Thoracic aorta (tissue), 2 donors: Measurements from ENCODE around the gene COA1. TPM values are rescaled to one million over a fixed set of nuclear protein-coding genes. Genes with fewer than 3 reads are reported as not detected.

ENCODE experiments used
- ATAC-seq: fragments of 150-250 bp; one replicate; pipeline ENCODE4 v1.8.0; 2017; ENCODE audit warnings: low read depth; ENCODE audit not compliant: insufficient number of reproducible peaks, low FRiP score
- DNase-seq: peaks from one replicate; pipeline ENCODE4 v3.0.0-alpha.2; 2020; ENCODE audit warnings: low spot score
- H3K27ac ChIP-seq, 2 donors: fragments of 200-600 bp; sonication (generic); 1 replicate in 1 of 2; 2 replicates in 1 of 2; pipeline ENCODE4 v1.5.1; 2016; ENCODE audit warnings: mild to moderate bottlenecking in 2 of 2, moderate library complexity in 2 of 2
- H3K27me3 ChIP-seq: fragments of 200-600 bp; sonication (generic); replicated peaks from 2 replicates; pipeline ENCODE4 v1.6.0; 2016; ENCODE audit warnings: mild to moderate bottlenecking; ENCODE audit not compliant: insufficient read depth
- H3K36me3 ChIP-seq: fragments of 200-600 bp; sonication (generic); one replicate; pipeline ENCODE4 v1.5.1; 2016
- H3K4me1 ChIP-seq, 2 donors: fragments of 200-600 bp; sonication (generic); 1 replicate in 1 of 2; 2 replicates in 1 of 2; pipeline versions ENCODE4 v1.5.1 to v1.6.0; 2016; ENCODE audit warnings: low read depth in 2 of 2, mild to moderate bottlenecking in 1 of 2; ENCODE audit not compliant: control insufficient read depth in 1 of 2
- H3K4me3 ChIP-seq: fragments of 200-600 bp; sonication (generic); 2 replicates; pipeline ENCODE4 v1.5.1; 2016; ENCODE audit warnings: mild to moderate bottlenecking
- H3K9me3 ChIP-seq: fragments of 200-600 bp; sonication (generic); 2 replicates; pipeline ENCODE4 v1.5.1; 2016
- total RNA-seq, 2 donors: library from RNA; depleted of rRNA; stranded (reverse); fragments of >200 nt; gene quantifications; one replicate each; pipeline versions ENCODE4 v1.1.0 to v1.2.3, GENCODE V29; 2016
- TF ChIP-seq, protein P1 (sequence below): fragments of 200-600 bp; sonication (generic); IDR thresholded peaks from one replicate; pipeline ENCODE4 v1.5.1; 2019; ENCODE audit warnings: antibody characterized with exemption

Gene COA1
- total RNA-seq, 2 donors from 2014 or later, result 39.9 to 77.4 TPM

DNA sequence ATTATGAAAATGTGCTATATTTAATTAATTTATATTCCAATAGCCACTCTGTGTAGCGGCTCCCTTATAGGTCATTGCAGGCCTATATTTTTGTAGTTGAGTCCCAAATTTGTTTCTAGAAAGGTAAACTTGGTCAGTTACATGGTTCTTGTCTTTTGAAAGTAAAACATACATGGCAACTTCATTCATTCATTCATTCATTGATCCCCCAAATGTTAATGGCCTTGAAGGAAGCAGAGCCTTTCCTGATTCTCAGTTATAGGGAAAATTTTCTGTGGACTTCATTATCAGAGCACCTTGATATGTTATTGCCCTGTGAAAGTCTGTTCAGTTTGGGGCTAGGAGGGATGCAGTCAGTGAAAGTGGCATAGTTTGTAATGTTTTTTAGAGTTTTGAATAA is 32.1 kb upstream of the COA1 start:
- TF ChIP-seq, protein P1, sequence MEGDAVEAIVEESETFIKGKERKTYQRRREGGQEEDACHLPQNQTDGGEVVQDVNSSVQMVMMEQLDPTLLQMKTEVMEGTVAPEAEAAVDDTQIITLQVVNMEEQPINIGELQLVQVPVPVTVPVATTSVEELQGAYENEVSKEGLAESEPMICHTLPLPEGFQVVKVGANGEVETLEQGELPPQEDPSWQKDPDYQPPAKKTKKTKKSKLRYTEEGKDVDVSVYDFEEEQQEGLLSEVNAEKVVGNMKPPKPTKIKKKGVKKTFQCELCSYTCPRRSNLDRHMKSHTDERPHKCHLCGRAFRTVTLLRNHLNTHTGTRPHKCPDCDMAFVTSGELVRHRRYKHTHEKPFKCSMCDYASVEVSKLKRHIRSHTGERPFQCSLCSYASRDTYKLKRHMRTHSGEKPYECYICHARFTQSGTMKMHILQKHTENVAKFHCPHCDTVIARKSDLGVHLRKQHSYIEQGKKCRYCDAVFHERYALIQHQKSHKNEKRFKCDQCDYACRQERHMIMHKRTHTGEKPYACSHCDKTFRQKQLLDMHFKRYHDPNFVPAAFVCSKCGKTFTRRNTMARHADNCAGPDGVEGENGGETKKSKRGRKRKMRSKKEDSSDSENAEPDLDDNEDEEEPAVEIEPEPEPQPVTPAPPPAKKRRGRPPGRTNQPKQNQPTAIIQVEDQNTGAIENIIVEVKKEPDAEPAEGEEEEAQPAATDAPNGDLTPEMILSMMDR, result no peak
- DNase-seq (no peak), ATAC-seq (no peak)
- peaks cover 24 to 37% of the 10 kb centered on the region in 2 donors for H3K4me1 ChIP-seq
- H3K4me3 ChIP-seq, result no peak overlapping the region
- H3K36me3 ChIP-seq, result no peaks in the 10 kb centered on the region
- no peaks in the 10 kb centered on the region for H3K9me3 ChIP-seq
- H3K27me3 ChIP-seq, result no peaks in the 10 kb centered on the region
- no peak overlapping the region for H3K27ac ChIP-seq

DNA sequence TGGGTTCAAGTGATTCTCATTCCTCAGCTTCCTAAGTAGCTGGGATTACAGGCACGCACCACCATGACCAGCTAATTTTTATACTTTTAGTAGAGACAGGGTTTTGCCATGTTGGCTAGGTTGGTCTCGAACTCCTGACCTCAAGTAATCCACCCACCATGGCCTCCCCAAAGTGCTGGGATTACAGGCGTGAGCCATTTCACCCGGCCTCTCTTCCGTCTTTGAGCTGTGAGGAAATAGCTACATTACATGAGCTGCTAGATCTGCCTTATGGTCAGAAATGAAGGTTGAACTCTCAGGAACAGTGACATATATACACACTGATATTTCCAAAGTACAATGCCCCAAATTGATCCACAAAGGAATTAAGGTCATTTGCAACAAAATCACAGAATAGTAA is 31.5 kb upstream of the COA1 start:
- Histone ChIP-seq H3K4me3 (no peak overlapping the region), H3K27ac (no peak overlapping the region), H3K4me1 (peaks cover 24 to 37% of the 10 kb centered on the region in 2 donors), H3K36me3 (no peaks in the 10 kb centered on the region), H3K9me3 (no peaks in the 10 kb centered on the region), H3K27me3 (no peaks in the 10 kb centered on the region)
- DNase-seq, result no peak
- TF ChIP-seq, protein P1, result no peak
- no peak for ATAC-seq

DNA sequence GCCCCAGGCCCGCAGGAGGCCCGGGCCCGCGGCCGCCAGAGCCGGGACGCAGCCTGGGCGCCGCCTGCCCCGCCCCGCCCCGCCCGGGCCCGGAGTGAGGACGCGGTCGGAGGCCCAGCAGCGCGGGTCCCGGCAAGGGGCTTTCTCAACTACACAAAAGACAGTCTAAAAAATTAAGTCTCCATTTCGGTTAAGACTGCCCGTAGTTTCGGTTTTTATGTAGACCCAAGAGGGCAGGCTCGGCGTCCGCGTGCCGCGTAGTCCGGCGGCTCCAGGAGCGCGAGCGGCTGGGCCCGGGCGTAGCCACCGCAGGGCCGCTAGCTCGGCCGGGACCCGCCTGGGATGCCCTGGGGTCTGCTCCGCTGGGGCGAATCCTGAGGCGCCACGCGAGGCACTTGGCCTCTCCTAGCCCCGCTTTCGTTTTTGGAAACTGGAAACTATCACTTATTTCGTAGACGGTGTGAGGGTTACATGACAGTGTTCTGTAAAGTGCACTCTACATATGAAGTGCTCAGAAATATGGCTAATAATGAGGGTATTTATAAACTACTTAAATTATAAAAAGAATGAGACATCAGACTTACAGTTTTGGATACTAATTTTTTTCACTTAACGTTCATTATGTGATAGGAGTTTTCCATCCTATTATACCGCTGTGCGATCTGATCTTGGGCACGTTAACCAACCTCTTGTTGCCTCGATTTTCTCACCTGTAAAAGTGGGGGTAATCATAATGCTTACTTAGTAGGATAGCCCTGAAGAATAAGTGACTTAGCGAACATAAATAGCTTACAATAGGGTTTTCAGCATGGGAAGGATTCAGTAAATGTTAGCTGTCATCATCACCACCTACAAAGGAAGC is 29.7 kb upstream of the COA1 start:
- TF ChIP-seq, protein P1, result no peak
- DNase-seq (no peak), ATAC-seq (peak; percentile 63)
- peaks cover 13 to 23% of the 10 kb centered on the region in 2 donors for H3K4me1 ChIP-seq
- H3K36me3 ChIP-seq, result no peaks in the 10 kb centered on the region
- peak overlapping the region; percentile 74 to 80 for H3K27ac ChIP-seq
- H3K9me3 ChIP-seq, result no peaks in the 10 kb centered on the region
- H3K27me3 ChIP-seq, result no peaks in the 10 kb centered on the region
- H3K4me3 ChIP-seq, result peak overlapping the region; percentile 98

DNA sequence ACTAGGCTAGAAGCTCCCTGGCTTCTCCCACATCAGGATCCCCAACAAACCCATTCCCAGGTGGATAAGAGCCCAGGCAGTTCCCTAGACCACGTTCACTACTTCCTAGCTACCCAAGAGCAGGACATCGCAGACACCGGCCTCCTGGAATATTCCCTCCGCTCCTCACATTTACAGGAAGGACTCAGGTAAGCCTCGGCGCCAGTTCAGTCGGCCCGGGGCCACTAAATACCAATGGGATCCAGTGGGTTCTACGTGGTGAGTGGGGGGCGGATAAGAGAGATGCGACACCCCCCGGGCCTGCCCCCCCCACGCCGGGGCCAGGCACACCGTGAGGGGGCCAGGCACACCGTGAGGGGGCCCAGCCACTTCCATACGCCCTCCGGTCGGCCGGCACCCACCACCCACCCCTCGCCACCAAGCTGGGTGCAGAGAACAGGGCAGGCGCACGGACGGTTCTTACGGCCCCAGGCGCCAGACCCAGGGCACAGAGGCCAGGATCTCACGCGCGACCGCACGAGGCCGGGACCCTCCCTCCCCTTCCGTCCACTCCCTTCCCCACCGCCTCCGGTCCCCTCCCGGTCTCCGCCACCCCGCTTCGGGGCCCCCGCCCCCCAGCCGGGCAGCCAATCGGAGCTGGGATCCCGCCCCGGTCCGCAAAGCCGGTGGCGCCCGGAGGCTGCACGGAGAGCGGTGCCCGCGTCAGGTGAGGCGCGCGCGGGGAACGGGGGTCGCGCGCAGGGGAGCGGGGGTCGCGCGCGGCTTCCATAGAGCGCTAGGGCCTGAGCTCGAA is 28.9 kb upstream of the COA1 start, which contains the start of gene BLVRA:
TSS of gene BLVRA (plus strand) at position 652 of the 793 bp plus-strand sequence. CDS start 12,479 bp downstream, outside the sequence.
- H3K27ac ChIP-seq, result peak within 1 kb of the TSS; percentile 74 to 80
- TF ChIP-seq, protein P1, result no peak
- H3K9me3 ChIP-seq, result no peaks in the 10 kb centered on the region
- ATAC-seq (peak; percentile 80), DNase-seq (no peak)
- H3K27me3 ChIP-seq, result no peaks in the 10 kb centered on the region
- H3K4me3 ChIP-seq, result peak within 1 kb of the TSS; percentile 98
- no peaks in the 10 kb centered on the region for H3K36me3 ChIP-seq
- peaks cover 9 to 15% of the 10 kb centered on the region in 2 donors for H3K4me1 ChIP-seq

DNA sequence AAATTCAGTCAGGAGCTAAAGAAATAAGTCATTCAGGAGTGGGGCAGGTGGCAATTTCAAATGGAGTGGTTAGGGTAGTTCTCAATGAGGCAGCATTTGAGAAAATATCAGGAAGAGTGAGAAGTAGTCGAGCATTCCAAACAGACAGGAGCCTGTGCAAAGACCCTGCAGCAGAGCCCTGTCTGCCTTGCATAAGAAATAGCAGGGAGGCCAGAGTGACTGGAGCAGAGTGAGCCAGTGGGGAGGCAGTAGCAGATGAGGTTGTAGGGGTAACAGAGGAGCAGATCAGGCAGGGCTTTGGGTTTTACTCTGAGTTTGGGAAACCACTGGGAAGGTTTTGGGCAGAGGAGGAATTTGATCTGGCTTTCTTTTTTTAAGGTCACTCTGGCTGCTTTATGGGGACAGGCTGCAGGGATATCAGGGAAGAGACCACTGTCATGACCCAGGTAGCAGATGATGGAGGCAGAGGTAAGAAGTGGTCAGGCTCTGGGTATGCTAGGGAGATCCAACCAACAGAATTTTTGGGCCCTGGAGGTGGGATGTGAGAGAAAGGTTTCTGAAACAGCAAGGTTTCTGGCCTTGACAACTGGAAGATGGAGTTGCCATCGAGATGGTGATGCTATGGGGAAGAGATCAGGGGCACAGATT is 27.9 kb upstream of the COA1 start:
- Histone ChIP-seq H3K36me3 (no peaks in the 10 kb centered on the region), H3K9me3 (no peaks in the 10 kb centered on the region), H3K4me3 (no peak overlapping the region), H3K4me1 (peaks cover 3 to 13% of the 10 kb centered on the region in 2 donors), H3K27me3 (no peaks in the 10 kb centered on the region), H3K27ac (no peak overlapping the region)
- TF ChIP-seq, protein P1, result no peak
- ATAC-seq, result no peak
- DNase-seq, result no peak
